HG02885 (cell line): Measurements from ENCODE around the gene ACOX3.
A peak's percentile ranks its signal among the peaks of the same experiment; 100 is the strongest.
"Not testable (repeated sequence)": the region's sequence is repeated elsewhere in the genome, so short reads cannot be mapped to it uniquely, and the experiment has no call there.

Experiments used
- ATAC-seq: cut with Tn5 transposase; IDR thresholded peaks from one replicate; pipeline ENCODE4 v1.9.1; 2021; ENCODE audit warnings: mild to moderate bottlenecking; ENCODE audit not compliant: unreplicated experiment, poor library complexity

ACOX3 gene

DNA sequence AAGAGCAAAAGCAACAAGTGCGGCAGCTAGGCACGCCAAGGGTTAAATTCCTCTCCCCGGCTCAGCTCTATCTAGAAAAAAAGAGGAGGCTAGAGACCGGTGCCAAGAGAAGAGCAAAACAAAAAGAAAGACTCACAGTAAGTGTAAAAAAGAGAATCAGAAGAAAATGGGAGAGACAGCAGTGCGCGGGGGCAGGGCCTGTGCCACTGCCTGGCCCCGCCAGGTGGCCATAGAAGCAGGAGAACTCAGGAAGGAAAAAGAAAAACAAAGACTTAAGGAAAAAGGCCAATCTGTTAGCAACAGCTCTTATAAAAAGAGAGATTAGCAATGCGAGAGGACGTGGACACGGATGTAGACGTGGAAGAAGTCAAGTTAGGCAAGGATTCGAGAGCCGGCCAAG lies 3.2 kb downstream of the ACOX3 start:
- no peak for ATAC-seq

DNA sequence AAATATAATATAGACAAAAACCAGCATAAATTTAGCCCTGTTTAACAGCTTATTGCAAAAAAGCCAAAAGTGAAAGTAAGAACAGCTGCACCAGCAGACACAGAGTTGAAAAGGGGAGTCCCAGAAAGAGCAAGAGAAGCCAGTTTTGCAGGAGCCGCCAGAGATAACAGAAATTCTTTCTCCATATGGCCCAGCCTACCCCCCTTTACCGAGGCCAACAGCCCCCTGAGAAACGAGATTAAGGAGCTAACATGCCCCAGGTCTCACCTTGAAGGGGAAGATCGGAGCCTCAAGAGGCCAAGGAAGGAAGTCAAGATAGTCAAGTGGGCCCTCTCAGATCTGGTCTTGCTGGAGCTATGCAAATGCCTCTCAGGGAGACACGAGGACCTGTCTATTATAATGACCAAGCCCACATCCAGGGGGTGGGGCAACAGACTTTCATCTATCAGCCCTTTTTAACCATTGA lies 4.8 kb downstream of the ACOX3 start:
- peak; percentile 66 for ATAC-seq

DNA sequence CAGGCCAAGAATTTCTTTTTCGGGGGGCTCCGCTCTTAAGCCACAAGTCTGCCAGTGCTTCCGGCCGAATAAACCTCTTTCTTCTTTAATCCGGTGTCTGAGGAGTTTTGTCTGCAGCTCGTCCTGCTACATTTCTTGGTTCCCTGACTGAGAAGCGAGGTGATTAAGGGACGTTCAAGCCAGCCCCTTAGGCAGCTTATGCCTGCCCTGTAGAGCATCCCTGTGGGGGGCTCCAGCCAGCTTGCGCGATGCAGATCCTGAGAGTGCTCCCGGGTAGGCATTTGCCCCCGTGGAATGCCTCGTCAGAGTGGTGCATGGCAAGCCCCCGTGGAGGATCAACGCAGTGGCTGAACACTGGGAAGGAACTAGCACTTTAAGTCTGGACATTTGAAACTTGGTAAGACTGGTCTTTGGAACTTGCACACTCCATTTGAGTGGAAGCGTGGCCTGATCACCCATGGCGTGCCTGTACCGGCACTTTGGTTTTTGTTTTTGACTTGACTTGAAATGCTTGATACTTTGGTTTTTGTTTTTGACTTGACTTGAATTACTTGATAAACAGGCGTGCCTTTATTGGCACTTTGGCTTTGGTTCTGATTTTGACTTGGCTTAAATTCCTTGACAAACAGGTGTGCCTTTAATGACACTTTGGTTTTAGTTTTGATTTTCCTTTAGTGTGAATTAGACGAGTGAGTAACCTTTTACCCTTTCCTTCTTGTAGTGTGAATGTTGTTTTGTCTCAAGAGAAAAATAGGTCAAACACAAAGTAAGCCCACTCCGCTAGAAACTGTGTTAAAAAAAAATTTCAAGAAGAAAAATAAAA lies 6.1 kb downstream of the ACOX3 start:
- no peak for ATAC-seq

DNA sequence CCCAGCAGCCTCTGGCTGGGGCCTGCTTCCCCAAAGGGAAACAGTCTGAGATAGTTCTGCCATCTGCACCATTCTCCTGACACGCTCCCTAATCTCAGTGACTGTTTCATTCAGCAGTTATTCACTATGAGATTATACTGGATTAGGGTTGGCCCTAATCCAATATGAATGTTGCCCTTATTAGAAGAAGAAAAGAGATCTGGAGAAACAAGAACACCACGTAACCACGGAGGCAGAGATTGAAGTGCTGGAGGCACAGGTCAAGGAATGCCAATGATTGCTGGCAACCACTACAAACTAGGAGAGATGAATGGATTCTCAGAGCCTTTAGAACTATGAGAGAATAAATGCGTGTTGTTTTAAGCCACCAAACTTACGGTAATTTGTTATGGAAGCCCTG lies 7.4 kb downstream of the ACOX3 start:
- no peak for ATAC-seq

DNA sequence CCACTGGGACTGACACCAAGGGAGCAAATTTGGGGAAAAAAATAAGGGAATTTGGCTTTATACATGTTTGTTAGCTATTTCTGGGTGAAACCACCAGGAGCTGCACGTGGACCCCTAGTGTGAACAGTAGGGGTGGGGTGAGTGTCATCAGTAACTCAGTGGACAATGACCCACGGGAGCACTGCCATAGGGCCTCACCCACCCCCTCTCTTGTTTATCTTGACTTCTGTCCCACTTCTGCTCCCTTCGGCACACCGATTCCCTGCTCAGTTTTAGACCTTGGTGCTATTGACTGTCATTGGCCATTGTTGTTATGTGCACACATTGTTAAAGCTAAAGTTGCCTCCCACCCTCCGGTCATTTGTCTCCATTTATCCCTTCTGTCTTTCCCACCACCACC lies 9.0 kb downstream of the ACOX3 start:
- no peak for ATAC-seq

DNA sequence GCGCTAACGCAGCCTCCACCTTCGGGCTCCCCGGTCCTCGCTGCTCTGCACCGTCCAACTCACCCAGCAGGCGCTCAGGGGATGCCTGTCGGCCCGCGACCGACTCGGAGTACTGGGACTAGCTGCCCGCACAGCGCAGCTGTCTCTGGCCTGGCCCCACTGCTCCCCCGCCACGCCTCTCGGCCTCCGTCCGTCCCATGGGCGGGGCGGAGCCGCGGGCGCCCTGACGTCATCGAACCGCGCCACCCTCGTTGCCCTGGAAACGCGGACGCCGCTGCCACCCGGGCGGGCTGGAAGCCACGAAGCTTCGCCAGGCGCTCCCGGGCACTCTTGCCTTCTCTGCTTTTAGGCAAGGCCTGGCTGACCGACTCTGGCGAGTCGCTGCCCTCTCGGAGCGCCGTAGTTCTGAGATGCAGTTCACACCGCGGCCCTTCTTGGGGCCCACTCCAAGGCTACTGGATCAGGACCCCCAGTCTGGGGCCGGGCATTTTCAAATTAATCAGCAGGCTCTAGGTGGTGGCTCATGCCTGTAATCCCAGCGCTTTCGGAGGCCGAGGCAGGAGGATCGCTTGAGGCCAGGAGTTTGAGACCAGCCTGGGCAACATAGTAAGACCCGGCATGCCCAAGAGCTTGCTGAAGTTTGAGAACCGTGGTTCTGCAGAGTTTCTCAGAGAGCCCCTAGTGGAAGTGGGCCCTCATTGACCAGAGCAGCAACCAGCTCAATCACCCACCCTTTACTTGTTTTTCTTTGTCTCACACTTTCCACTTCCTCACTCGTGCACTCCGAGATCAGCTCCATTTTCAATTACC lies 12.0 kb downstream of the ACOX3 start:
- peak; percentile 94 for ATAC-seq

DNA sequence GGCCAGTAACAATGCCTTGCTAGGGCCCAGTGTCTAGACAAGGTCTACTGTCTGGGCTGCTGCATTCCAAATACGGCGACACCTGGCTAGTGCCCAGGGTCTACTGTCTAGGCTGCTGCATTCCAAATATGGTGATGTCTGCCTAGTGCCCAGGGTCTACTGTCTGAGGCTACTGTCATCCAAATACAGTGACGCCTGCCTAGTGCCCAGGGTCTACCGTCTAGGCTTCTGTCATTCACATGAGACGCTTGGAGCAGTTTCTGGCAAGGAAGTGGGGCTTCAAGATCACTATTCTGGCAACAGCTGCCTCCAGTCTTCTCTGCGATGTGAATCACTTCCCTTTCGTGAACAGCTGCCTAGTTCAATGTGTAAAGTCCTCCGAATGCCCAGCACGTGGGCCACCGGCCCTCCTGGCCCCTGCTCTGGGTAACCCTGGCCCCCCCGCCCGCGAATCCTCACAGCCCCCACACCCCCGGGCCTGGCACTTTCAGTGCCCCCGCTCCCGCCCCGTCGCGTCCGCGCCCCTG lies 12.7 kb downstream of the ACOX3 start:
- peak; percentile 53 for ATAC-seq

DNA sequence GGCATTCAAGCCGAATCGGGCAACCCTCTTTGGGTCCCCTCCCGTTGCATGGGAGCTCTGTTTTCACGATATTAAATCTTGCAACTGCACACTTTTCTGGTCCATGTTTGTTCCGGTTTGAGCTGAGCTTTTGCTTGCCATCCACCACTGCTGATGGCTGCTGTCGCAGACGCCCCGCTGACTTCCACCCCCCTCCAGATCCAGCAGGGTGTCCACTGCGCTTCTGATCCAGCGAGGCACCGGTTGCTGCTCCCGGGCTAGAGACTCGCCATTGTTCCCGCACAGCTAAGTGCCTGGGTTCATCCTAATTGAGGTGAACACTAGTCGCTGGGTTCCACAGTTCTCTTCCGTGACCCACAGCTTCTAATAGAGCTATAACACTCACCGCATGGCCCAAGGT lies 13.3 kb downstream of the ACOX3 start:
- no peak for ATAC-seq

DNA sequence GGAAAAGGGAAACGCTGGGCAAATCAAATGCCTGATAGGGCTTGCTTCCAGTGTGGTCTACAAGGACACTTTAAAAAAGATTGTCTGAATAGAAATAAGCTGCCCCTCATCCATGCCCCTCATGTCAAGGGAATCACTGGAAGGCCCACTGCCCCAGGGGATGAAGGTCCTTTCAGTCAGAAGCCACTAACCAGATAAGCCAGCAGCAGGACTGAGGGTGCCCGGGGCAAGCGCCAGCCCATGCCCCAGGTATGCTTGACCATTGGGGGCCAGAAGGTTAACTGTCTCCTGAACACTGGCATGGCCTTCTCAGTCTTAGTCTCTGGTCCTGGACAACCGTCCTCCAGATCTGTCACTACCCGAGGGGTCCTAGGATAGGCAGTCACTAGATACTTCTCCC lies 17.7 kb downstream of the ACOX3 start:
- ATAC-seq: no peak

DNA sequence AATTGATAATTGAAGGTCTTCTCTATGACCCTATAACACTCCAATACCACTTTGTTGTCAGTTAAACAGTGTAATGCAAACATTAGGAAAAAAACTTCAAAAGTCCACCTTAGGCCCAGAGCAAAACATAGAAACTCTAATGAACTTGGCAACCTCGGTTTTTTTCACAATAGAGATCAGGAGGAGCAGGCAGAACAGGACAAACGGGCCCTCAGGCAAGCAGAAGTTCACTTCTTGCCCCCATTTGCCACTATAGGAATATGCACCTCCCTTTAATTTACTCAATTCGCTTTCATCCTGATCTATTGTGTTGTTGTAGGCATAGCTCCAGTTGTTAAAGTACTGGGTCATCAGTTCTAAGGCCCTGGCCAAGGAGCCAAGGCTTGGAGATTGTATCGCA lies 18.2 kb downstream of the ACOX3 start:
- ATAC-seq: no peak

DNA sequence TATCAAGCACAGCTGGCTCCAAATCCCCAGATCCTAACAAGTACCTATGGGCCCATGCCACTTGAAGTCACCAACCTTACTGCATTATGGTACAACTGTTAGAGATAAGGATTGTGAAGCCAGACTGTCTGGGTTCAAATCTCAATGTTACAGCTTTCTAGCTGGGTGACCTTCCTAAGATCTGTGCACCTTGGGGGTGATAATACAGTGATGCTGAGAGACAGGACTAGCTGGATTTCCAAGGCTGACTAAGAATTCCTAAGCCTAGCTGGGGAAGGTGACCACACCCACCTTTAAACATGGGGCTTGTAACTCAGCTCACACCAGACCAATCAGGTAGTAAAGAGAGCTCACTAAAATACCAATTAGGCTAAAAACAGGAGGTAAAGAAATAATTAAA lies 20.4 kb downstream of the ACOX3 start:
- ATAC-seq: not testable (repeated sequence)

DNA sequence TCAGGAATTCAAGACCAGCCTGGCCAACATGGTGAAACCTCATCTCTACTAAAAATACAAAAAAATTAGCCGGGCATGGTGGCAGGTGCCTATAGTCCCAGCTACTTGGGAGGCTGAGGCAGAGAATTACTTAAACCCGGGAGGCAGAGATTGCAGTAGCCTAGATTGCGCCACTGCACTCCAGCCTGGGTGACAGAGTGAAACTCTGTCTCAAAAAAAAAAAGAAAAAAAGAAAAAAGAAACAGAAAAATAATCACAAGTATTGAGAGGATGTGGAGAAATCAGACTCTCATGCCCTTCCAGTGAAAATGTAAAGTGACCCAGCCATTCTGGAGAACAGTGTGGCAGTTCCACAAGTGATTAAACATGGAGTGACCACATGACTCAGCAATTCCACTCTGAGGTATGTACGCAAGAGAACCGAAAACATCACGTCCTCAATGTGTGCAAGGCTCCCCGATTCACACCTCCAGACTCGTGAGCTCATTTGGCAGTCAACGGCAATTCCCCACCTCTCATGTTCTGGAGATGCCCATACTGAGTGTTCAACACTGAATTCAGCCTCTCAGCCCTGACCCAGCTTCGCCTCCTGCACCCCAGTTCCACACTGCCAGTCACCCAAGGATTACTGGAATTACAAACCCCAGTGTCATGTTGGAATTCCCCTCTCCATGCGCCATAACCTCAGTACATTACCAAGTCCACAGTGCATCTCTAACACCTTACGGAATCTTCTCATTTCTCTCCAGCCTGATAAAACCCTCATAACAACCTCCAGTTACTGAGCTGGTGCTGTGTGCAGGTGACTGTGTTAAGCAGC lies 21.1 kb downstream of the ACOX3 start:
- ATAC-seq: peak; percentile 91

DNA sequence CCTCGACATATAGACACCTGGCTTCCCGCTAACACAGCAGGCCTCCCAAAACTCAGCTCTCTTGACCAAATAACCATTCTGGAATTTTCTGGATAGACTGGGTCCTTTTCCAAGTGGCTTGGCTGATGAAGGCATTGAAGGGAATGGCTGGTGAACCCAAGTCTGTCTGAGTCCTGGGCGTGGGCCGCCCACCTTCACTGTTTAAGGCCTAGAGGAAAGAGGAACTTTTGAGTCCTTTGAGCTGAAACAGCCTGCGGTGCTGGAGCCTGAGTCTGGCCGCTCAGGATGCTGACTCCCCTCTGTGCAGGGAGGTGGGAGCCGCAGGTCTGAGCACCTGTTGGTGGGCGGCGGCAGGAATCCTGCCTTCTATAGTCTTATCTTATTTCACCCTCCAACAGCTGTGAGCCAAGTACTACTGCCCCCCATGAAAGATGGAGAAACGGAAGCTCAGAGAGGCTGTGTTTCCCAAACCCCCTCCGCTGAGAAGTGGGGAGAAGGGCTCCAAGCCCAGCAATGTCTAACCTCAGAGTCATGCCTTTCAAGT lies 23.4 kb downstream of the ACOX3 start:
- no peak for ATAC-seq

DNA sequence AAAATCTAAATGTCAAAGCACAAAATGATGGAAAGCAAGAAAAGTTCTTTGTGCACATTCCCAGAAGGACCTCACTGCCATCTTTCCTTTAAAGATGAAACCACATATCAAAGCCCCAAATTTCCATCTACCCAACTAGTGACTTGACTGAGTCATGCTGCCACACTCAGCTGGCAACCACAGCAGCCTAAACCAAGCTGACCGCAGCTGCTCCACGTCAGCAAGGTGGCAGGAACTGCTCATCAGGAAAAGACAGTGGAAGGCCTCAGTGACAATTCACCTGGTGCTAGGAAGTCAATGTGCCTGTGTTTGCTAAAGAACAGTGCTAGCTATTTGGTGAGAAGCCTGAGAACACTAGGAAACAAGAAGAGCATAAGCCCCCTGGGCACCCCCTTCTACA lies 26.1 kb downstream of the ACOX3 start:
- no peak for ATAC-seq

DNA sequence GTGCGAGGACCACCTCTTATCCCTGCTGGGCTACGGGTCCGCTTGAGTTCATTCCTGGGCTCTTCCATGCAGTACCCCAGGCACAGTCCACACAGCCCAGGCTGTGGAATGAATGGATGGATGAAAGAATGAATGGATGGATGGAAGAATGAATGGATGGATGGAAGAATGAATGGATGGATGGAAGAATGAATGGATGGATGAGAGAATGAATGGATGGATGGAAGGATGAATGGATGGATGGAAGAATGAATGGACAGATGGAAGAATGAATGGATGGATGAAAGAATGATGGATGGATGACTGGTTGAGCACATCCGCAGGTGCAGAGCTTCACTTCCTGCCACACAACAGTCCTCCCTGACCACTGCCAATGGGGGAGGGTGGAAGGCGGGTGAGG lies 28.2 kb downstream of the ACOX3 start:
- no peak for ATAC-seq

DNA sequence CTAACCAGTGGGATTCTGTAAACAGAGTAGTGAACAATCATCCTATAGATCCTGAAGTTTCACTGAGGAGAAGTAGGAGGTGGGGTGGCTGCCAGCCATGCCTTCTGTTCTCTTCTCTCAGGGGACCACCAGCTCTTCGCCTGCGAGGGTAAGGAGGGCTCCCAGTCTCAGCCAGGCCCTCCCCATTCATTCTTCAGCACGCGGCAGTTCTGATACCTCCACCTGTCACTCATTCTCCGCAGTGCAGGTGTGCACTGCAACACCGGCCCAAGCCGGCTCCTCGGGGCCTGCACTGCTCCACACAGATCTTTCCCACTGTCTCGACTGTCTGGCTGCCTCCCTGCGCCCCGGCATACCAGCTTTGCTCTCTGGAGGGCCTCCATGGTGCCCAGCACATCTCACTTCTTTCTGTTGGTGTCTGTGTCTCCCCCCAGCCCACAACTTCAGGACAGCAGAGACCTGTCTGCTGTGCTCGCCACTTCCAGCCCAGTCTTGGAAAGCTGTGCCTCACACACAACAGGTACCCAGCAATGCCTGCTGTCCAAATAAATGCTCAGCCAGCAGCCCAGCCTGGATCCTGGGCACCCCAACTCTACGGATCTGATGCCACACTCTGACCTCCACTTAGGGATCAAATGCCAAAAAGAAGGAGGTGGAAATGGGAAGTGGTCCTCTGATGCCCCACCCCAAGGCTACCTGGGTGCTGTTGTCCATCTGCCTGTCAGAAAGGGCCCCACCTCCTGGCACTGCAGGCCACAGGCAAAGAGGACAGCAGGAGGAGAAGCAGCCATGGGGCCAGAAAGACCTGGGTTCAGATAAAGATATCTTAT lies 29.0 kb downstream of the ACOX3 start:
- no peak for ATAC-seq

DNA sequence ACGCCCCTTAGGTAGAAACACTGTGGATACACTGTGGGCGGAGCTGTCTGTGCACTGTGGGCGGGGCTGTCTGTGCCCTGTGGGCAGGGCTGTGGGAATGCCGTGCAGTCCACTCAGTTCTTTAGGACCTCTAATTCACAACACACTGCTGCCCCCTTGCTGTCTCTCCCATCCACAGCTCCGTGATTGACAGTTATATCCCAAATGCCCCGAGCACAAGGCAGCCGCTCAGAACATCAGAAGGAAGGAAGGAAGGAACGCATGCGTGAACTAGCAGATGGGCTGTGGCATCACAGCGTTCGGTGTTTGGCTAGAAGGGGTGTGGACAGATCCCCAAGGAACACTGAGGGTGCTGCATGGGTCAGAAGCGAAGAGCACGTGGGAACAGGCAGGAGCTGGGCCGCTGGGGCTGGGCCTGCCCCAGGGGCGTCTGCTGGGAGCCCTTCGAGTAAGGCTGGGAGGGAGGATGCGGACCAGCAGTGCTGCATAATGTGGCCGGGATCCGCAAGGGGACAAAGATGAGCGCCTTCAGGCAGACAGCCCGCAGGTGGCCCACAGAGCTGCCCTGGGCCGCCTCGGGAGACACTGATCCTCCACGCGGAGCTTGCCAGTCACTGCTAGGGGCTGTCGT lies 29.8 kb downstream of the ACOX3 start:
- no peak for ATAC-seq

DNA sequence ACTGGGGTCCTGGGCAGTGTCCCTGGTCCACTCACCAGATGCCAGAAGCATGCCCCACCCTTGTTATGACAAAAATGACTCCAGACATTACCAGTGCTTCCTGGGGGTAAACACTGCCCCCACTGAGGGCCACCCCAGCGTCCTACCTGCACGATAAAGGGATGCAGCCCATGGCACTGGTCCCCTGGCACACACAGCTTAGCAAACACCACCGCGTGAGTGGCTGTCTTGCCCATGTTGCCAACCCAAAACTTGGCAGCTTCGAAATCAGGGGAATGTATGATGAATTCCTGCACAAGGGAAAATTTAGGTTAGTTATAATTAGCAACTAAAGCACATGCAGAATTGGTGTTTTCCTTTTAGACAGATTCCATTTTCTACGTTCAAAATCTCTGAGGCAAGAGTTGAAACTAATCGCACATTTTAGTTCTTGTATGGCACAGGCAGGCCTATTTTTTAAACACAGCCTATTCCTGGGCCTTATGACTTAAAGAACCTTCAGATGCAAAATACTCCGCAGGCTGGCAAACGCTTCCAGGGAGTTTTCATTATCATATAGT lies 30.4 kb downstream of the ACOX3 start:
- ATAC-seq: no peak
